WTC11 (cell line): ENCODE results near the gene KLHL40. TPM values are rescaled to one million over a fixed set of nuclear protein-coding genes. Genes with fewer than 3 reads are reported as not detected.

Source experiments
- ATAC-seq: fragments of 200-7000 bp; cut with Tn5 transposase; 2 replicates; pipeline ENCODE4 v1.10.0; 2021; ENCODE audit warnings: mild to moderate bottlenecking, moderate library complexity
- Bru-seq: library from RNA; stranded (reverse); fragments of 400-500 nt; gene quantifications from one replicate; lab custom pipeline; 2021; lab: Mats Ljungman, UMichigan
- CTCF ChIA-PET: fragments of 300-600 bp; sonication (Branson Sonifier 250); formaldehyde crosslinking; loops from one replicate; lab custom pipeline; 2021; ENCODE audit warnings: antibody characterized with exemption; lab: Charles Lee
- POLR2A ChIA-PET: fragments of 350-600 bp; sonication (Branson Sonifier 250); formaldehyde crosslinking; loops from one replicate; lab custom pipeline; 2021; ENCODE audit warnings: antibody characterized with exemption; lab: Charles Lee
- DNase-seq: peaks from one replicate; pipeline ENCODE4 v3.0.0; 2021; ENCODE audit warnings: low spot score
- H3K27ac Mint-ChIP-seq: 2 replicates; pipeline ENCODE4 v1.8.0; 2021; ENCODE audit warnings: mixed read lengths
- H3K27me3 Mint-ChIP-seq: 2 replicates; pipeline ENCODE4 v1.8.0; 2021; ENCODE audit warnings: low read depth, mild to moderate bottlenecking, moderate library complexity, mixed read lengths
- H3K36me3 Mint-ChIP-seq: 2 replicates; pipeline ENCODE4 v1.8.0; 2021; ENCODE audit warnings: mixed read lengths
- H3K4me1 Mint-ChIP-seq: 2 replicates; pipeline ENCODE4 v1.8.0; 2022; ENCODE audit warnings: mixed read lengths
- H3K4me3 Mint-ChIP-seq: 2 replicates; pipeline ENCODE4 v1.8.0; 2021; ENCODE audit warnings: mild to moderate bottlenecking, moderate library complexity, mixed read lengths
- H3K9me3 Mint-ChIP-seq: 2 replicates; pipeline ENCODE4 v1.8.0; 2021; ENCODE audit warnings: mixed read lengths
- ETV6 ChIP-seq: sonication (generic); formaldehyde crosslinking; IDR thresholded peaks from 2 replicates; pipeline ENCODE4 v1.8.1; 2022; ENCODE audit warnings: mild to moderate bottlenecking, missing genetic modification reagents
- FOXJ3 ChIP-seq: sonication (generic); formaldehyde crosslinking; IDR thresholded peaks from 2 replicates; pipeline ENCODE4 v1.9.0; 2021; ENCODE audit warnings: missing genetic modification reagents, mild to moderate bottlenecking, borderline replicate concordance
- MXD4 ChIP-seq: fragments of 250-450 bp; sonication (Bioruptor Pico); IDR thresholded peaks from 2 replicates; pipeline ENCODE4 v1.8.0; 2021; ENCODE audit warnings: mild to moderate bottlenecking, moderate library complexity, borderline replicate concordance
- NFYB ChIP-seq: sonication (generic); formaldehyde crosslinking; conservative IDR thresholded peaks from 2 replicates; pipeline ENCODE4 v1.8.0; 2022; ENCODE audit warnings: low read depth, missing genetic modification reagents
- RELA ChIP-seq: sonication (generic); formaldehyde crosslinking; IDR thresholded peaks from 2 replicates; pipeline ENCODE4 v1.8.1; 2022; ENCODE audit warnings: missing genetic modification reagents, mild to moderate bottlenecking, borderline replicate concordance
- SOX15 ChIP-seq: fragments of 250-450 bp; sonication (Bioruptor Pico); IDR thresholded peaks from 2 replicates; pipeline ENCODE4 v1.9.0; 2021; ENCODE audit warnings: mild to moderate bottlenecking
- ZNF121 ChIP-seq: sonication (generic); formaldehyde crosslinking; IDR thresholded peaks from 2 replicates; pipeline ENCODE4 v1.8.0; 2023; ENCODE audit warnings: missing genetic modification reagents
- ZNF232 ChIP-seq: sonication (generic); formaldehyde crosslinking; IDR thresholded peaks from 2 replicates; pipeline ENCODE4 v1.8.0; 2022; ENCODE audit warnings: mild to moderate bottlenecking, missing genetic modification reagents
- ZNF425 ChIP-seq: fragments of 250-450 bp; sonication (Bioruptor Pico); conservative IDR thresholded peaks from 2 replicates; pipeline ENCODE4 v1.9.0; 2021; ENCODE audit warnings: mild to moderate bottlenecking
- long read RNA-seq, 3 experiments: library from RNA in 1 of 3; library from capped mRNA in 1 of 3; library from polyadenylated mRNA in 1 of 3; unstranded in 2 of 3; stranded (forward) in 1 of 3; transcript quantifications; one replicate each; pipeline ENCODE4 v2.0.0, GENCODE V29; 2021
- total RNA-seq: library from RNA; stranded (reverse); gene quantifications from 3 replicates; pipeline ENCODE4 v1.2.3, GENCODE V29; 2021
- TF ChIP-seq, protein P1 (sequence below): fragments of 200-600 bp; IDR thresholded peaks from 2 replicates; pipeline ENCODE4 v1.8.0; 2022; ENCODE audit warnings: antibody characterized with exemption
- TF ChIP-seq, protein P2 (sequence below): fragments of 250-450 bp; sonication (Bioruptor Pico); IDR thresholded peaks from 2 replicates; pipeline ENCODE4 v1.9.0; 2021; ENCODE audit warnings: mild to moderate bottlenecking
- TF ChIP-seq, protein P3 (sequence below): sonication (generic); formaldehyde crosslinking; IDR thresholded peaks from 2 replicates; pipeline ENCODE4 v1.8.1; 2023; ENCODE audit warnings: mild to moderate bottlenecking, missing genetic modification reagents, borderline replicate concordance
- TF ChIP-seq, protein P4 (sequence below): fragments of 250-450 bp; sonication (Bioruptor Pico); IDR thresholded peaks from 2 replicates; pipeline ENCODE4 v2.1.2; 2022; ENCODE audit warnings: mild to moderate bottlenecking, moderate library complexity
- TF ChIP-seq, protein P5 (sequence below): sonication (generic); formaldehyde crosslinking; IDR thresholded peaks from 2 replicates; pipeline ENCODE4 v1.8.0; 2023; ENCODE audit warnings: missing genetic modification reagents

Gene KLHL40
- total RNA-seq (not detected in 3 replicates), Bru-seq, nascent RNA (not detected)
- long read RNA-seq, experiment 1 = 0 reads
- long read RNA-seq, experiment 2 = 0 reads
- long read RNA-seq, experiment 3 = 0 reads

DNA sequence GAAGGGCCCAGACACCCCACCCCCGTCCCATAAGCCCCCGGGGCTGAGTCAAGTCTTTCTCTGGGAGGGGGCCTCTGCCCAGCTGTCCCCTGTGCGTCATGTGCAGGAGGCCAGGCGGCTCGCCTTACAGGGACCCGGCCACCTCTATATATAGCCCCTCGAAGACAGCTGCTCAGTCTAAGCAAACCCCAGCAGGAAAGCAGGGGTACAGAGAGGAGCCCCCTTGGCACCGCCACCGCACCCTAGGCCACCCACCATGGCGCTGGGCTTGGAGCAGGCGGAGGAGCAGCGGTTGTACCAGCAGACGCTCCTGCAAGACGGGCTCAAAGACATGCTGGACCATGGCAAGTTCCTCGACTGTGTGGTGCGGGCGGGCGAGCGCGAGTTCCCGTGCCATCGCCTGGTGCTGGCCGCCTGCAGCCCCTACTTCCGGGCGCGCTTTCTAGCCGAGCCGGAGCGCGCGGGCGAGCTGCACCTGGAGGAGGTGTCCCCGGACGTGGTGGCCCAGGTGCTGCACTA, at the start of gene KLHL40:
KLHL40 (plus strand) TSS at position 175 of the 519 bp plus-strand sequence; CDS start at position 257, 82 bp downstream.
- TF ChIP-seq ZNF425 (CRISPR knock-in tag) (no peak), RELA (no peak), ZNF232 (CRISPR knock-in tag) (no peak), ETV6 (CRISPR knock-in tag) (no peak)
- TF ChIP-seq, protein P1, sequence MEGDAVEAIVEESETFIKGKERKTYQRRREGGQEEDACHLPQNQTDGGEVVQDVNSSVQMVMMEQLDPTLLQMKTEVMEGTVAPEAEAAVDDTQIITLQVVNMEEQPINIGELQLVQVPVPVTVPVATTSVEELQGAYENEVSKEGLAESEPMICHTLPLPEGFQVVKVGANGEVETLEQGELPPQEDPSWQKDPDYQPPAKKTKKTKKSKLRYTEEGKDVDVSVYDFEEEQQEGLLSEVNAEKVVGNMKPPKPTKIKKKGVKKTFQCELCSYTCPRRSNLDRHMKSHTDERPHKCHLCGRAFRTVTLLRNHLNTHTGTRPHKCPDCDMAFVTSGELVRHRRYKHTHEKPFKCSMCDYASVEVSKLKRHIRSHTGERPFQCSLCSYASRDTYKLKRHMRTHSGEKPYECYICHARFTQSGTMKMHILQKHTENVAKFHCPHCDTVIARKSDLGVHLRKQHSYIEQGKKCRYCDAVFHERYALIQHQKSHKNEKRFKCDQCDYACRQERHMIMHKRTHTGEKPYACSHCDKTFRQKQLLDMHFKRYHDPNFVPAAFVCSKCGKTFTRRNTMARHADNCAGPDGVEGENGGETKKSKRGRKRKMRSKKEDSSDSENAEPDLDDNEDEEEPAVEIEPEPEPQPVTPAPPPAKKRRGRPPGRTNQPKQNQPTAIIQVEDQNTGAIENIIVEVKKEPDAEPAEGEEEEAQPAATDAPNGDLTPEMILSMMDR = no peak
- TF ChIP-seq, protein P2, sequence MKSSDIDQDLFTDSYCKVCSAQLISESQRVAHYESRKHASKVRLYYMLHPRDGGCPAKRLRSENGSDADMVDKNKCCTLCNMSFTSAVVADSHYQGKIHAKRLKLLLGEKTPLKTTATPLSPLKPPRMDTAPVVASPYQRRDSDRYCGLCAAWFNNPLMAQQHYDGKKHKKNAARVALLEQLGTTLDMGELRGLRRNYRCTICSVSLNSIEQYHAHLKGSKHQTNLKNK (CRISPR knock-in tag) = no peak
- TF ChIP-seq, protein P3, sequence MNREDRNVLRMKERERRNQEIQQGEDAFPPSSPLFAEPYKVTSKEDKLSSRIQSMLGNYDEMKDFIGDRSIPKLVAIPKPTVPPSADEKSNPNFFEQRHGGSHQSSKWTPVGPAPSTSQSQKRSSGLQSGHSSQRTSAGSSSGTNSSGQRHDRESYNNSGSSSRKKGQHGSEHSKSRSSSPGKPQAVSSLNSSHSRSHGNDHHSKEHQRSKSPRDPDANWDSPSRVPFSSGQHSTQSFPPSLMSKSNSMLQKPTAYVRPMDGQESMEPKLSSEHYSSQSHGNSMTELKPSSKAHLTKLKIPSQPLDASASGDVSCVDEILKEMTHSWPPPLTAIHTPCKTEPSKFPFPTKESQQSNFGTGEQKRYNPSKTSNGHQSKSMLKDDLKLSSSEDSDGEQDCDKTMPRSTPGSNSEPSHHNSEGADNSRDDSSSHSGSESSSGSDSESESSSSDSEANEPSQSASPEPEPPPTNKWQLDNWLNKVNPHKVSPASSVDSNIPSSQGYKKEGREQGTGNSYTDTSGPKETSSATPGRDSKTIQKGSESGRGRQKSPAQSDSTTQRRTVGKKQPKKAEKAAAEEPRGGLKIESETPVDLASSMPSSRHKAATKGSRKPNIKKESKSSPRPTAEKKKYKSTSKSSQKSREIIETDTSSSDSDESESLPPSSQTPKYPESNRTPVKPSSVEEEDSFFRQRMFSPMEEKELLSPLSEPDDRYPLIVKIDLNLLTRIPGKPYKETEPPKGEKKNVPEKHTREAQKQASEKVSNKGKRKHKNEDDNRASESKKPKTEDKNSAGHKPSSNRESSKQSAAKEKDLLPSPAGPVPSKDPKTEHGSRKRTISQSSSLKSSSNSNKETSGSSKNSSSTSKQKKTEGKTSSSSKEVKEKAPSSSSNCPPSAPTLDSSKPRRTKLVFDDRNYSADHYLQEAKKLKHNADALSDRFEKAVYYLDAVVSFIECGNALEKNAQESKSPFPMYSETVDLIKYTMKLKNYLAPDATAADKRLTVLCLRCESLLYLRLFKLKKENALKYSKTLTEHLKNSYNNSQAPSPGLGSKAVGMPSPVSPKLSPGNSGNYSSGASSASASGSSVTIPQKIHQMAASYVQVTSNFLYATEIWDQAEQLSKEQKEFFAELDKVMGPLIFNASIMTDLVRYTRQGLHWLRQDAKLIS = no peak
- TF ChIP-seq, protein P4, sequence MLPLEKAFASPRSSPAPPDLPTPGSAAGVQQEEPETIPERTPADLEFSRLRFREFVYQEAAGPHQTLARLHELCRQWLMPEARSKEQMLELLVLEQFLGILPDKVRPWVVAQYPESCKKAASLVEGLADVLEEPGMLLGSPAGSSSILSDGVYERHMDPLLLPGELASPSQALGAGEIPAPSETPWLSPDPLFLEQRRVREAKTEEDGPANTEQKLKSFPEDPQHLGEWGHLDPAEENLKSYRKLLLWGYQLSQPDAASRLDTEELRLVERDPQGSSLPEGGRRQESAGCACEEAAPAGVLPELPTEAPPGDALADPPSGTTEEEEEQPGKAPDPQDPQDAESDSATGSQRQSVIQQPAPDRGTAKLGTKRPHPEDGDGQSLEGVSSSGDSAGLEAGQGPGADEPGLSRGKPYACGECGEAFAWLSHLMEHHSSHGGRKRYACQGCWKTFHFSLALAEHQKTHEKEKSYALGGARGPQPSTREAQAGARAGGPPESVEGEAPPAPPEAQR (CRISPR knock-in tag) = no peak
- TF ChIP-seq, protein P5, sequence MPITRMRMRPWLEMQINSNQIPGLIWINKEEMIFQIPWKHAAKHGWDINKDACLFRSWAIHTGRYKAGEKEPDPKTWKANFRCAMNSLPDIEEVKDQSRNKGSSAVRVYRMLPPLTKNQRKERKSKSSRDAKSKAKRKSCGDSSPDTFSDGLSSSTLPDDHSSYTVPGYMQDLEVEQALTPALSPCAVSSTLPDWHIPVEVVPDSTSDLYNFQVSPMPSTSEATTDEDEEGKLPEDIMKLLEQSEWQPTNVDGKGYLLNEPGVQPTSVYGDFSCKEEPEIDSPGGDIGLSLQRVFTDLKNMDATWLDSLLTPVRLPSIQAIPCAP (CRISPR knock-in tag) = no peak
- H3K27ac Mint-ChIP-seq = no peak within 1 kb of the TSS
- no peak for DNase-seq
- ChIA-PET POLR2A (no interaction called here), CTCF (interaction anchor here (1.2 kb wide), 1 partner anchor 70 kb away, joined by 3 read pairs; no protein-coding TSS in a partner anchor)
- no peak within 1 kb of the TSS for H3K4me3 Mint-ChIP-seq
- H3K4me1 Mint-ChIP-seq = peaks cover 18% of the 10 kb centered on the region
- H3K36me3 Mint-ChIP-seq = no peaks in the 10 kb centered on the region
- no peak for ATAC-seq
- peaks cover under 1% of the 10 kb centered on the region for H3K27me3 Mint-ChIP-seq
- H3K9me3 Mint-ChIP-seq = no peaks in the 10 kb centered on the region

DNA sequence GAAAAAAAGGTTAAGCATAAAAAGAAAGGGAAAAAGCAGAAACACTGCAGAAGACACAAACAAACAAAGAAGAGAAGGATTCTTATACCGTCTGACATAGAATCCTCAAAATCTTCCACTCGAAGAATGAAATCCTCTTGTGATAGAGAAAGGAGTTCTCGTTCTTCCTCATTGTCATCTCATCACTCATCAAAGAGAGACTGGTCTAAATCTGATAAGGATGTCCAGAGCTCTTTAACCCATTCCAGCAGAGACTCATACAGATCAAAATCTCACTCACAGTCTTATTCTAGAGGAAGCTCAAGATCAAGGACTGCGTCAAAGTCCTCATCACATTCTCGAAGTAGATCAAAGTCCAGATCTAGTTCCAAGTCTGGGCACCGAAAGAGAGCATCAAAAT, 48.3 kb upstream of the KLHL40 start:
- no peaks in the 10 kb centered on the region for H3K9me3 Mint-ChIP-seq
- H3K36me3 Mint-ChIP-seq = peaks cover 39% of the 10 kb centered on the region
- ChIA-PET CTCF (interaction anchor here (1.0 kb wide), 1 partner anchor 23 kb away, joined by 3 read pairs; no protein-coding TSS in a partner anchor), POLR2A (no interaction called here)
- TF ChIP-seq SOX15 (CRISPR knock-in tag) = no peak
- no peak for TF ChIP-seq MXD4
- no peak for TF ChIP-seq NFYB (CRISPR knock-in tag)
- no peak for TF ChIP-seq ZNF121
- TF ChIP-seq FOXJ3 = no peak
- DNase-seq = no peak
- H3K27me3 Mint-ChIP-seq = no peaks in the 10 kb centered on the region
- H3K27ac Mint-ChIP-seq = no peak overlapping the region
- no peak for ATAC-seq
- H3K4me3 Mint-ChIP-seq = no peak overlapping the region
- no peaks in the 10 kb centered on the region for H3K4me1 Mint-ChIP-seq
